Mesangial cell (primary cell): ENCODE measurements around the gene SORBS1. TPM values are rescaled to one million over a fixed set of nuclear protein-coding genes. Genes with fewer than 3 reads are reported as not detected.

Source experiments
- total RNA-seq: library from RNA; depleted of rRNA; stranded (reverse); fragments of >200 nt; gene quantifications from 2 replicates; pipeline ENCODE4 v1.2.3, GENCODE V29; 2015

Gene SORBS1
- total RNA-seq = 1.3 and 2.8 TPM in 2 replicates

GRCh38 chr10:95561177-95561863 is at the start of gene SORBS1:
Gene SORBS1 (minus strand): TSS chr10:95561371. CDS start chr10:95441135, 120,236 bp downstream.

GRCh38 chr10:95290461-95291364 is 270.5 kb downstream of the SORBS1 start, which contains the start of gene PDLIM1:
Gene PDLIM1 (minus strand): TSS chr10:95291003. CDS start chr10:95290915, 88 bp downstream.

Other genes with a start within 250 kb of the SORBS1 start
- gene ALDH18A1, start 95.3 kb upstream of the SORBS1 start, total RNA-seq = 71.7 and 73.2 TPM in 2 replicates
- 35.2 TPM in 2 replicates for gene TCTN3, start 132.6 kb upstream of the SORBS1 start, total RNA-seq
- gene ENTPD1, start 194.8 kb upstream of the SORBS1 start, total RNA-seq = 0.13 and 0.16 TPM in 2 replicates